Retinal pigment epithelial cell (primary cell): ENCODE data around the gene KNL1.

Experiments
- DNase-seq: peaks from one replicate; pipeline ENCODE4 v3.0.0-alpha.2; 2010; ENCODE audit warnings: low read depth
- H3K4me3 ChIP-seq: 2 replicates; pipeline ENCODE4 v1.5.1; 2011; ENCODE audit warnings: mild to moderate bottlenecking, low read length, control low read depth, moderate library complexity
- CTCF ChIP-seq: conservative IDR thresholded peaks from 2 replicates; pipeline ENCODE4 v1.5.1; 2011; ENCODE audit warnings: low read depth, low read length, control low read depth, inconsistent platforms

The KNL1 gene

GRCh38 chr15:40591389-40591788, 2.7 kb upstream of the KNL1 start:
- no peak for TF ChIP-seq CTCF
- H3K4me3 ChIP-seq: no peak overlapping the region
- DNase-seq: no peak

GRCh38 chr15:40593165-40593564, 884 bp upstream of the KNL1 start:
- no peak for DNase-seq
- no peak overlapping the region for H3K4me3 ChIP-seq
- TF ChIP-seq CTCF: no peak

- H3K4me3 ChIP-seq: peak overlapping the region; percentile 77
- TF ChIP-seq CTCF: peak; percentile 22
- DNase-seq: no peak
These were observed 384 bp downstream of the KNL1 start for GRCh38 chr15:40594429-40594836.

- H3K4me3 ChIP-seq: peak overlapping the region; percentile 77
- TF ChIP-seq CTCF: no peak
- no peak for DNase-seq
These were observed 1.2 kb downstream of the KNL1 start for GRCh38 chr15:40595219-40595618.

- DNase-seq: no peak
These were observed 1.7 kb downstream of the KNL1 start for GRCh38 chr15:40595773-40596172.

GRCh38 chr15:40597024-40597423, 3.0 kb downstream of the KNL1 start:
- no peak for TF ChIP-seq CTCF
- H3K4me3 ChIP-seq: no peak overlapping the region
- DNase-seq: no peak

More at GRCh38 chr15:40595773-40596172, 1.7 kb downstream of the KNL1 start:
- H3K4me3 ChIP-seq: no peak overlapping the region
- no peak for TF ChIP-seq CTCF

- no peak overlapping the region for H3K4me3 ChIP-seq
- DNase-seq: no peak
- TF ChIP-seq CTCF: no peak
These were observed 4.1 kb downstream of the KNL1 start for GRCh38 chr15:40598126-40598525.
